WTC11 (cell line): ENCODE results near the gene DDX25. TPM values are rescaled to one million over a fixed set of nuclear protein-coding genes. Genes with fewer than 3 reads are reported as not detected.

ENCODE experiments used
- ATAC-seq: fragments of 200-7000 bp; cut with Tn5 transposase; 2 replicates; pipeline ENCODE4 v1.10.0; 2021; ENCODE audit warnings: mild to moderate bottlenecking, moderate library complexity
- CTCF ChIA-PET: fragments of 300-600 bp; sonication (Branson Sonifier 250); formaldehyde crosslinking; loops from one replicate; lab custom pipeline; 2021; ENCODE audit warnings: antibody characterized with exemption; lab: Charles Lee
- POLR2A ChIA-PET: fragments of 350-600 bp; sonication (Branson Sonifier 250); formaldehyde crosslinking; loops from one replicate; lab custom pipeline; 2021; ENCODE audit warnings: antibody characterized with exemption; lab: Charles Lee
- DNase-seq: peaks from one replicate; pipeline ENCODE4 v3.0.0; 2021; ENCODE audit warnings: low spot score
- H3K27ac Mint-ChIP-seq: 2 replicates; pipeline ENCODE4 v1.8.0; 2021; ENCODE audit warnings: mixed read lengths
- H3K27me3 Mint-ChIP-seq: 2 replicates; pipeline ENCODE4 v1.8.0; 2021; ENCODE audit warnings: low read depth, mild to moderate bottlenecking, moderate library complexity, mixed read lengths
- H3K36me3 Mint-ChIP-seq: 2 replicates; pipeline ENCODE4 v1.8.0; 2021; ENCODE audit warnings: mixed read lengths
- H3K4me1 Mint-ChIP-seq: 2 replicates; pipeline ENCODE4 v1.8.0; 2022; ENCODE audit warnings: mixed read lengths
- H3K4me3 Mint-ChIP-seq: 2 replicates; pipeline ENCODE4 v1.8.0; 2021; ENCODE audit warnings: mild to moderate bottlenecking, moderate library complexity, mixed read lengths
- H3K9me3 Mint-ChIP-seq: 2 replicates; pipeline ENCODE4 v1.8.0; 2021; ENCODE audit warnings: mixed read lengths
- ATF1 ChIP-seq: sonication (generic); formaldehyde crosslinking; IDR thresholded peaks from 2 replicates; pipeline ENCODE4 v1.8.1; 2023; ENCODE audit warnings: mild to moderate bottlenecking, moderate library complexity, missing genetic modification reagents
- ATF2 ChIP-seq: sonication (generic); formaldehyde crosslinking; IDR thresholded peaks from 2 replicates; pipeline ENCODE4 v1.8.1; 2022; ENCODE audit warnings: low read depth, missing genetic modification reagents, borderline replicate concordance
- ATF3 ChIP-seq: sonication (generic); formaldehyde crosslinking; conservative IDR thresholded peaks from 2 replicates; pipeline ENCODE4 v1.8.1; 2022; ENCODE audit warnings: mild to moderate bottlenecking, missing genetic modification reagents
- CDX4 ChIP-seq: fragments of 250-450 bp; sonication (Bioruptor Pico); IDR thresholded peaks from 2 replicates; pipeline ENCODE4 v1.9.0; 2021; ENCODE audit warnings: moderate library complexity, mild to moderate bottlenecking, inconsistent platforms, borderline replicate concordance
- CREB1 ChIP-seq: sonication (generic); formaldehyde crosslinking; IDR thresholded peaks from 2 replicates; pipeline ENCODE4 v1.8.0; 2023; ENCODE audit warnings: mild to moderate bottlenecking, missing genetic modification reagents
- ETV6 ChIP-seq: sonication (generic); formaldehyde crosslinking; IDR thresholded peaks from 2 replicates; pipeline ENCODE4 v1.8.1; 2022; ENCODE audit warnings: mild to moderate bottlenecking, missing genetic modification reagents
- FOXJ3 ChIP-seq: sonication (generic); formaldehyde crosslinking; IDR thresholded peaks from 2 replicates; pipeline ENCODE4 v1.9.0; 2021; ENCODE audit warnings: missing genetic modification reagents, mild to moderate bottlenecking, borderline replicate concordance
- JAZF1 ChIP-seq: fragments of 250-450 bp; sonication (Bioruptor Pico); IDR thresholded peaks from 2 replicates; pipeline ENCODE4 v1.9.0; 2021; ENCODE audit warnings: moderate library complexity, mild to moderate bottlenecking, inconsistent platforms
- MYBL2 ChIP-seq: sonication (generic); formaldehyde crosslinking; IDR thresholded peaks from 2 replicates; pipeline ENCODE4 v1.8.1; 2023; ENCODE audit warnings: mild to moderate bottlenecking, moderate library complexity, missing genetic modification reagents
- SMAD4 ChIP-seq: sonication (generic); formaldehyde crosslinking; IDR thresholded peaks from 2 replicates; pipeline ENCODE4 v1.8.0; 2022; ENCODE audit warnings: mild to moderate bottlenecking, missing genetic modification reagents
- SOX15 ChIP-seq: fragments of 250-450 bp; sonication (Bioruptor Pico); IDR thresholded peaks from 2 replicates; pipeline ENCODE4 v1.9.0; 2021; ENCODE audit warnings: mild to moderate bottlenecking
- SP1 ChIP-seq: sonication (generic); formaldehyde crosslinking; conservative IDR thresholded peaks from 2 replicates; pipeline ENCODE4 v1.8.1; 2022; ENCODE audit warnings: missing genetic modification reagents
- STAT6 ChIP-seq: sonication (generic); formaldehyde crosslinking; conservative IDR thresholded peaks from 2 replicates; pipeline ENCODE4 v1.8.1; 2023; ENCODE audit warnings: mild to moderate bottlenecking, low read depth, missing genetic modification reagents, moderate library complexity
- USF2 ChIP-seq: sonication (generic); formaldehyde crosslinking; IDR thresholded peaks from 2 replicates; pipeline ENCODE4 v1.8.1; 2023; ENCODE audit warnings: mild to moderate bottlenecking, missing genetic modification reagents, moderate library complexity
- ZNF317 ChIP-seq: sonication (generic); formaldehyde crosslinking; IDR thresholded peaks from 2 replicates; pipeline ENCODE4 v1.8.1; 2023; ENCODE audit warnings: low read depth, mild to moderate bottlenecking, moderate library complexity, missing genetic modification reagents, borderline replicate concordance
- ZNF512 ChIP-seq: sonication (generic); formaldehyde crosslinking; IDR thresholded peaks from 2 replicates; pipeline ENCODE4 v1.8.1; 2022; ENCODE audit warnings: missing genetic modification reagents, borderline replicate concordance
- ZNF671 ChIP-seq: fragments of 250-450 bp; sonication (Bioruptor Pico); IDR thresholded peaks from 2 replicates; pipeline ENCODE4 v1.8.0; 2021; ENCODE audit warnings: mild to moderate bottlenecking
- total RNA-seq: library from RNA; stranded (reverse); gene quantifications from 3 replicates; pipeline ENCODE4 v1.2.3, GENCODE V29; 2021
- TF ChIP-seq, protein P1 (sequence below): sonication (generic); formaldehyde crosslinking; IDR thresholded peaks from 2 replicates; pipeline ENCODE4 v1.8.1; 2022; ENCODE audit warnings: low read depth, mild to moderate bottlenecking, moderate library complexity, missing genetic modification reagents, borderline replicate concordance
- TF ChIP-seq, protein P2 (sequence below): fragments of 250-450 bp; sonication (Bioruptor Pico); IDR thresholded peaks from 2 replicates; pipeline ENCODE4 v1.9.0; 2021; ENCODE audit warnings: mild to moderate bottlenecking, borderline replicate concordance
- TF ChIP-seq, protein P3 (sequence below): sonication (generic); formaldehyde crosslinking; IDR thresholded peaks from 2 replicates; pipeline ENCODE4 v1.8.1; 2023; ENCODE audit warnings: mild to moderate bottlenecking, missing genetic modification reagents

DDX25 gene
- total RNA-seq, 1 experiment from 2014 or later = 17.5 TPM

- POLR2A ChIA-PET = no interaction called here
- peaks cover 53% of the 10 kb centered on the region for H3K27me3 Mint-ChIP-seq
- H3K4me3 Mint-ChIP-seq = no peak overlapping the region
- H3K4me1 Mint-ChIP-seq = no peaks in the 10 kb centered on the region
- CTCF ChIA-PET = no interaction called here
- ATAC-seq (no peak), DNase-seq (no peak)
- TF ChIP-seq ETV6 (CRISPR knock-in tag) = no peak
- no peak for TF ChIP-seq SOX15 (CRISPR knock-in tag)
- TF ChIP-seq, protein P1, sequence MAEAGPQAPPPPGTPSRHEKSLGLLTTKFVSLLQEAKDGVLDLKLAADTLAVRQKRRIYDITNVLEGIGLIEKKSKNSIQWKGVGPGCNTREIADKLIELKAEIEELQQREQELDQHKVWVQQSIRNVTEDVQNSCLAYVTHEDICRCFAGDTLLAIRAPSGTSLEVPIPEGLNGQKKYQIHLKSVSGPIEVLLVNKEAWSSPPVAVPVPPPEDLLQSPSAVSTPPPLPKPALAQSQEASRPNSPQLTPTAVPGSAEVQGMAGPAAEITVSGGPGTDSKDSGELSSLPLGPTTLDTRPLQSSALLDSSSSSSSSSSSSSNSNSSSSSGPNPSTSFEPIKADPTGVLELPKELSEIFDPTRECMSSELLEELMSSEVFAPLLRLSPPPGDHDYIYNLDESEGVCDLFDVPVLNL (CRISPR knock-in tag) = no peak
- TF ChIP-seq USF2 = no peak
- no peak for TF ChIP-seq ATF2 (CRISPR knock-in tag)
- peaks cover 3% of the 10 kb centered on the region; the same call in 1 of the 2 replicates for H3K9me3 Mint-ChIP-seq
- H3K36me3 Mint-ChIP-seq = peaks cover 3% of the 10 kb centered on the region; the same call in 1 of the 2 replicates
- H3K27ac Mint-ChIP-seq = no peak overlapping the region
Observed at GRCh38 chr11:125881291-125881690, 23.0 kb upstream of the DDX25 start.

DNA sequence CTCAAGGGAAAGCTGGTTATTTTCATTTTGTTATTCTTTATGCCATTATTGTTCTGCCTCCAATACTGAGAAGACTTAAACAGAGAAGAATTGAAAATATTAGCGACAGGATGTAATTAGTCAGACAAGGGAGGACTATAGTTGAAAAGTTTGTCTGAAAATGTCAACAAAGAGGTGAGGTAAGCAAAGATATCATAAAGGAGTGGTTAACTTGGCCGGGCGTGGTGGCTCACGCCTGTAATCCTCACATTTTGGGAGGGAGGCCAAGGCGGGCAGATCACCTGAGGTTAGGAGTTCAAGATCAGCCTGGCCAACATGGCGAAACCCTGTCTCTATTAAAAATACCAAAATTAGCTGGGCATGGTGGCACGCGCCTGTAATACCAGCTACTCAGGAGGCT lies 20.9 kb upstream of the DDX25 start:
- no peak overlapping the region for H3K27ac Mint-ChIP-seq
- peaks cover 61% of the 10 kb centered on the region for H3K27me3 Mint-ChIP-seq
- ChIA-PET CTCF (no interaction called here), POLR2A (no interaction called here)
- no peaks in the 10 kb centered on the region for H3K4me1 Mint-ChIP-seq
- TF ChIP-seq JAZF1 (CRISPR knock-in tag) = no peak
- TF ChIP-seq ATF1 (CRISPR knock-in tag) = no peak
- TF ChIP-seq, protein P2, sequence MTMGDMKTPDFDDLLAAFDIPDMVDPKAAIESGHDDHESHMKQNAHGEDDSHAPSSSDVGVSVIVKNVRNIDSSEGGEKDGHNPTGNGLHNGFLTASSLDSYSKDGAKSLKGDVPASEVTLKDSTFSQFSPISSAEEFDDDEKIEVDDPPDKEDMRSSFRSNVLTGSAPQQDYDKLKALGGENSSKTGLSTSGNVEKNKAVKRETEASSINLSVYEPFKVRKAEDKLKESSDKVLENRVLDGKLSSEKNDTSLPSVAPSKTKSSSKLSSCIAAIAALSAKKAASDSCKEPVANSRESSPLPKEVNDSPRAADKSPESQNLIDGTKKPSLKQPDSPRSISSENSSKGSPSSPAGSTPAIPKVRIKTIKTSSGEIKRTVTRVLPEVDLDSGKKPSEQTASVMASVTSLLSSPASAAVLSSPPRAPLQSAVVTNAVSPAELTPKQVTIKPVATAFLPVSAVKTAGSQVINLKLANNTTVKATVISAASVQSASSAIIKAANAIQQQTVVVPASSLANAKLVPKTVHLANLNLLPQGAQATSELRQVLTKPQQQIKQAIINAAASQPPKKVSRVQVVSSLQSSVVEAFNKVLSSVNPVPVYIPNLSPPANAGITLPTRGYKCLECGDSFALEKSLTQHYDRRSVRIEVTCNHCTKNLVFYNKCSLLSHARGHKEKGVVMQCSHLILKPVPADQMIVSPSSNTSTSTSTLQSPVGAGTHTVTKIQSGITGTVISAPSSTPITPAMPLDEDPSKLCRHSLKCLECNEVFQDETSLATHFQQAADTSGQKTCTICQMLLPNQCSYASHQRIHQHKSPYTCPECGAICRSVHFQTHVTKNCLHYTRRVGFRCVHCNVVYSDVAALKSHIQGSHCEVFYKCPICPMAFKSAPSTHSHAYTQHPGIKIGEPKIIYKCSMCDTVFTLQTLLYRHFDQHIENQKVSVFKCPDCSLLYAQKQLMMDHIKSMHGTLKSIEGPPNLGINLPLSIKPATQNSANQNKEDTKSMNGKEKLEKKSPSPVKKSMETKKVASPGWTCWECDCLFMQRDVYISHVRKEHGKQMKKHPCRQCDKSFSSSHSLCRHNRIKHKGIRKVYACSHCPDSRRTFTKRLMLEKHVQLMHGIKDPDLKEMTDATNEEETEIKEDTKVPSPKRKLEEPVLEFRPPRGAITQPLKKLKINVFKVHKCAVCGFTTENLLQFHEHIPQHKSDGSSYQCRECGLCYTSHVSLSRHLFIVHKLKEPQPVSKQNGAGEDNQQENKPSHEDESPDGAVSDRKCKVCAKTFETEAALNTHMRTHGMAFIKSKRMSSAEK = no peak
- TF ChIP-seq SOX15 (CRISPR knock-in tag) = no peak
- TF ChIP-seq CREB1 (CRISPR knock-in tag) = no peak
- TF ChIP-seq ZNF671 (CRISPR knock-in tag) = no peak
- TF ChIP-seq MYBL2 (CRISPR knock-in tag) = no peak
- no peak for TF ChIP-seq ZNF317 (CRISPR knock-in tag)
- TF ChIP-seq, protein P3, sequence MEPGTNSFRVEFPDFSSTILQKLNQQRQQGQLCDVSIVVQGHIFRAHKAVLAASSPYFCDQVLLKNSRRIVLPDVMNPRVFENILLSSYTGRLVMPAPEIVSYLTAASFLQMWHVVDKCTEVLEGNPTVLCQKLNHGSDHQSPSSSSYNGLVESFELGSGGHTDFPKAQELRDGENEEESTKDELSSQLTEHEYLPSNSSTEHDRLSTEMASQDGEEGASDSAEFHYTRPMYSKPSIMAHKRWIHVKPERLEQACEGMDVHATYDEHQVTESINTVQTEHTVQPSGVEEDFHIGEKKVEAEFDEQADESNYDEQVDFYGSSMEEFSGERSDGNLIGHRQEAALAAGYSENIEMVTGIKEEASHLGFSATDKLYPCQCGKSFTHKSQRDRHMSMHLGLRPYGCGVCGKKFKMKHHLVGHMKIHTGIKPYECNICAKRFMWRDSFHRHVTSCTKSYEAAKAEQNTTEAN (CRISPR knock-in tag) = no peak
- no peak for TF ChIP-seq SMAD4
- TF ChIP-seq CDX4 (CRISPR knock-in tag) = no peak
- no peak for TF ChIP-seq STAT6 (CRISPR knock-in tag)
- no peak for TF ChIP-seq ATF3 (CRISPR knock-in tag)
- TF ChIP-seq FOXJ3 (CRISPR knock-in tag) = no peak
- no peak for TF ChIP-seq ZNF512
- no peak for TF ChIP-seq SP1 (CRISPR knock-in tag)
- peaks cover 3% of the 10 kb centered on the region; the same call in 1 of the 2 replicates for H3K9me3 Mint-ChIP-seq
- H3K36me3 Mint-ChIP-seq = peaks cover 4% of the 10 kb centered on the region; the same call in 1 of the 2 replicates
- ATAC-seq (no peak), DNase-seq (no peak)
- no peak overlapping the region for H3K4me3 Mint-ChIP-seq
